SU-DHL-6 (cell line): ENCODE data around the gene PEX6.

Experiments used
- EZH2phosphoT487 ChIP-seq: fragments of 200-600 bp; sonication (generic), shearing (Covaris generic); conservative IDR thresholded peaks from 2 replicates; pipeline ENCODE4 v1.6.1; 2018; ENCODE audit warnings: mild to moderate bottlenecking, antibody characterized with exemption, low read length, moderate library complexity, mixed read lengths
- TF ChIP-seq, protein P1 (sequence below): fragments of 200-600 bp; sonication (generic); IDR thresholded peaks from one replicate; pipeline ENCODE4 v1.5.1; 2017; ENCODE audit warnings: antibody characterized with exemption, mild to moderate bottlenecking, low read length, moderate library complexity; ENCODE audit not compliant: insufficient read depth, poor library complexity, severe bottlenecking

- TF ChIP-seq, protein P1, sequence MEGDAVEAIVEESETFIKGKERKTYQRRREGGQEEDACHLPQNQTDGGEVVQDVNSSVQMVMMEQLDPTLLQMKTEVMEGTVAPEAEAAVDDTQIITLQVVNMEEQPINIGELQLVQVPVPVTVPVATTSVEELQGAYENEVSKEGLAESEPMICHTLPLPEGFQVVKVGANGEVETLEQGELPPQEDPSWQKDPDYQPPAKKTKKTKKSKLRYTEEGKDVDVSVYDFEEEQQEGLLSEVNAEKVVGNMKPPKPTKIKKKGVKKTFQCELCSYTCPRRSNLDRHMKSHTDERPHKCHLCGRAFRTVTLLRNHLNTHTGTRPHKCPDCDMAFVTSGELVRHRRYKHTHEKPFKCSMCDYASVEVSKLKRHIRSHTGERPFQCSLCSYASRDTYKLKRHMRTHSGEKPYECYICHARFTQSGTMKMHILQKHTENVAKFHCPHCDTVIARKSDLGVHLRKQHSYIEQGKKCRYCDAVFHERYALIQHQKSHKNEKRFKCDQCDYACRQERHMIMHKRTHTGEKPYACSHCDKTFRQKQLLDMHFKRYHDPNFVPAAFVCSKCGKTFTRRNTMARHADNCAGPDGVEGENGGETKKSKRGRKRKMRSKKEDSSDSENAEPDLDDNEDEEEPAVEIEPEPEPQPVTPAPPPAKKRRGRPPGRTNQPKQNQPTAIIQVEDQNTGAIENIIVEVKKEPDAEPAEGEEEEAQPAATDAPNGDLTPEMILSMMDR, result no peak
- TF ChIP-seq EZH2phosphoT487, result no peak
These were observed 45.8 kb downstream of the PEX6 start for GRCh38 chr6:42933205-42933604.
